Stimulated activated CD8-positive, alpha-beta memory T cell treated with anti-CD3 and anti-CD28 coated beads, Interleukin-15, amount 100 ng/mL, for 1 hour (primary cell): ENCODE results near the gene DTX3.
"Not testable (repeated sequence)": the region's sequence is repeated elsewhere in the genome, so short reads cannot be mapped to it uniquely, and the experiment has no call there.

Experiments used
- DNase-seq: peaks from one replicate; pipeline ENCODE4 v3.0.0-alpha.2; 2020; ENCODE audit warnings: low read depth

The DTX3 gene

DNA sequence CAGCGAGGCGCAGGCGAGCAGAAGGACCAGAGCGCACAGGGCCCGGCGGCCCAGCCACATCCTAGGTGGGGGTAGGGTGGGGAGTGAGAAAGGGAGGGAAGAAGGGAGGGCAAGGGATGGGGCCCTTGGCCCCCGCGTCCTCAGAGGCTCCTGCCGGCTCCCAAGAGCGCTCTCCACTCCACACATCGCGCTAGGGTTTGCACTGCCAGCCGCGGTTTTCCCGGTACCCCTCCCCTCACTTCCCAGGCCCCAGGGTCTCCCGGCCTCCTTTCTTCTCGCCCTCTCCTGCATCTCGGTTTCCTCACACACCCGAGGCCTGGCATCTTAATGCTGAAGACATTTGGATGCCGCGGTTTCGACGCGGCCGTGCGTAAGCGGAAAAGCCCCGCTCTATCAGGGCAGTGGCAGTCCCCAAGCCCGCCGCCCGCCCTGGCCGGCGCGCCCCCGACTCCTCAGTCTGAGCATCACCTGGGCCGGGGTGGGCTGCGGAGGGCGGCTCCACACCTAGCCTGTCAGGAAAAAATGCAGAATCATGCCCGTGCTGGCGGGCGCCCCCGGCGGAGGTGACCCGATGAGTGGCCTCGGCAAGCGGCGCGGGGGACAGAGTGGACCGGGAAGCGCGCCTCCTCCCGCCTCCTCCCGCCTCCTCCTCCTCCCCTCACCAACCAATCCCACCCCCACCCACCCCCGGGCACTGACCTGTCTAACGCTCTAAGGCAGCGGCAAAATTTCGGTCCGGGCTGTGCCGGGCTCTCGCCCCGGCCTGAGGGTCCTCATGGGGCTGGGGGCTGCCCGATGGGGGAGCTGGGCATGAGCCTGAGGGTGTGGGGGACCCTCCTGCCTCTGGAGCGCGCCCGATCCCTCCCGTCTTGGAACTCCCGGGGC is 27.7 kb downstream of the DTX3 start:
- DNase-seq: no peak

DNA sequence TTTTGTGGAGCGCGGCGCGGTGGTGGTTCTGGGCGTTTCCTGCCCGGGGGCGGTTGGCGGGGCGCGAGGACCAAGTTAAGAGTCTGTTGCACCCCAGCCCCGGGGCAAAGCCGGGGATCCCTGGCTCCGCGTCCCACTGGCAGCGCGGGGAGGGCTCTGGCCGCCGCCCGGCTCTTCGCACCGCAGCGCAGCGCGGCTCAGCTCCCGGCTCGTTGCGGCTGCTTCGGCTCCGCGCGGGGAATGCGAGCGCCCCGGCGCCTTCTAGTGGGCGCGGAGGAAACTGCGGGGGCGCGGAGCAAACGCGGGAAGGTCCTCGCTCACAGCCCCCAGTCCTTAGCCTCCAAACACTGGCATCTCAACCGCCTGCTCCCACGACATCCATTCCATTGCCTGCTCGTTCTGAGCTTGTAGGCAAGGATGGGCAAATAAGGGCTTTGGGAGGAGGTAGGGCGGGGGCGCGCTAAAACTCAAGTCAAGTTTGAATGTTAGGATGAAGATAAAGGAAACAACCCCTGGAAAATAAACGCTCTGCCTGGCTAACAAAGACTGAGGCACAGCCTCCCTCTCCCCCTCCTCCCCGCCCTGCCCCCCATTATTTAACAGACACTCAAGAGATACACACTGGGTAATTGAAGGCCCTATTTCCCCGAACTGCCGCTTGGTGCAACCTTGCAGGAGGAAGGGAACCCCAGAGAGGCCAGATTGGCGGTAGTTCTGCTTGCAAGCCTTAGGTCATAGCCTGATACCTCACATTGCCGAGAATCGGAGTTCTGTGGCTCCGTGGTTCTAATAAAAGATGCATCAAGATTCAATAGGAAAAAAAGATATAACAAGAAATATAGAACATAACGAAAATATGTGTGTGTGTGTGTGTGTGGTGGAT is 28.6 kb downstream of the DTX3 start, which contains the start of gene B4GALNT1:
TSS of gene B4GALNT1 (minus strand) at position 244 of the 883 bp plus-strand sequence. CDS start 1,069 bp downstream, outside the sequence.
- DNase-seq: no peak

DNA sequence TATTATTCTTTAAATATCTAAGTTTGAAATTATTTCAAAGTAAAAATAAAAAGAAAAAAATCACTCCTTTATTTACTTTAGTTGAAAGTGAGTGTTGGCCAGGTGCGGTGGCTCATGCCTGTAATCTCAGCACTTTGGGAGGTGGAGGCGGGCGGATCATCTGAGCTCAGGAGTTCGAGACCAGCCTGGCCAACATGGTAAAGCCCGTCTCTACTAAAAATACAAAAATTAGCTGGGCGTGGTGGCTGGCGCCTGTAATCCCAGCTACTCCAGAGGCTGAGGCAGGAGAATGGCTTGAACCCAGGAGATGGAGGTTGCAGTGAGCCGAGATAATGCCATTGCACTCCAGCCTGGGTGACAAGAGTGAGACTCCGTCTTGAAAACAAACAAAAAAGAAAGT is 32.1 kb downstream of the DTX3 start:
- not testable (repeated sequence) for DNase-seq

DNA sequence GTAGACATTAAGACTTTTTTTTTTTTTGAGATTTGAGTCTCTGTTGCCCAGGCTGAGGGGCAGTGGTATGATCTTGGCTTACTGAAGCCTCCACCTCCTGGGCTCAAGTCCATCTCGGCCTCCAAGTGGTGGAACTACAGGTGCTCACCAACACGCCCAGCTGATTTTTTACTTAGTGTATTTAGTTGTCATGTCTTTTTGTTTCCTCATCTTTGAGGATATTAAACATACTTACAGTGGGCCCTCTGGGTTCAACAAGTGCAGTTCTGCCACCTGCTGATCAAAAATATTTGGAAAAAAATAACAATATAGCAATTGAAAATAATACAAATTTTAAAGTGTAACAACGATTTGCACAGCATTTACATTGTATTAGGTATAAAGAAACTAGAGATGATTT is 32.7 kb downstream of the DTX3 start:
- no peak for DNase-seq

DNA sequence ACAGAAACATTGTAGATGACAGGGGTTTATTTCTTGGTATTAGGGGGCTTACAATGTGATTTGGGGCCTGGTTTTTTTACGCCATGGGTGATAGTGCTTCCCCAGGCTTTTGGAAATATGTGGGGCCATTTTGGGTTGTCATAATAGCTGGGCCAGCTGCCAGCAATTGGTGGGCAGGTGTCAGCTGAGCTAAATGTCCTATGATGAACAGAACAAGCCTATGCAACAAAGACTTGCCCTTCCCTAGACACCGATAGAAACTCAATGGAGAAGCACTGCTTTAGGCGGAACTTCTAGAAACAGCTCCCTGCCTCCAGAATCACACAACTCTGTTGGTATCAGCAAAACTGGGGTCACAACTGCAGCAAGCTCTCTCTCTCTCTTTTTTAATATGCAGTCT is 33.5 kb downstream of the DTX3 start:
- DNase-seq: no peak

DNA sequence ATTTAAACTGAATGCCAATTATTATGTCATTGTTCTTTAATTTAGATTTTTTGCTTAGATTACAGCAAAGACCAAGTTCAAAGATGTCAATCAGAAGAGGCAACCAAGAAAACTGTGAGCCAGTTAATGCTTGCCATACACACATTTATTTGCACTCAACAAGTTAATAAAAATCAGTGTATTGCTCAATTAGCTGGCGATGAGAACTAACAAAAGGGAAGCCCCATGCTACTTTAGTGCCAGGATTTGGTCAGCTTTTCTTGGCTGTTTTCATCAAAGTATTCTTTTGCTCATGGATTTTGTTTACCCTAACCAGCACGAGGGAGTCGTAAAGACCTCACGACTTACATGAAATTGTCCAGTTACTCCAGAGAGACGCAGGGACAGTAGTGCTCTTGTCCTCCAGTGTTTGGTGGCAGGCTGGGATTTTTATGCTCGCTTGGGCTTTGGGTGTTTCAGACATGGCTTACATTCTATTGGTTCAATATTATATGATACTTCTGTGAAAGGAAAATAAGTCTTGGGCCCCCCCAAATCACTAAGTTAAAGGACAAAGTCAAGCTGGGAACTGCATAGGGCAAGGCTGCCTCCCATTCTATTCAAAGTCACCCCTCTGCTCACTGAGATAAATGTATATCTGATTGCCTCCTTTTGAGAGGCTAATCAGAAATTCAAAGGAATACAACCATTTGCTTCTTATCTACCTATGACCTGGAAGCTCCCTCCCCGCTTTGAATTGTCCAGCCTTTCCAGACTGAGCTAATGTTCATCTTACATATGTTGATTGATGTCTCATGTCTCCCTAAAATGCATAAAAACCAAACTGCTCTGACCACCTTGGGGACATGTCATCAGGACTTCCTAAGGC is 35.8 kb downstream of the DTX3 start:
- DNase-seq: no peak

DNA sequence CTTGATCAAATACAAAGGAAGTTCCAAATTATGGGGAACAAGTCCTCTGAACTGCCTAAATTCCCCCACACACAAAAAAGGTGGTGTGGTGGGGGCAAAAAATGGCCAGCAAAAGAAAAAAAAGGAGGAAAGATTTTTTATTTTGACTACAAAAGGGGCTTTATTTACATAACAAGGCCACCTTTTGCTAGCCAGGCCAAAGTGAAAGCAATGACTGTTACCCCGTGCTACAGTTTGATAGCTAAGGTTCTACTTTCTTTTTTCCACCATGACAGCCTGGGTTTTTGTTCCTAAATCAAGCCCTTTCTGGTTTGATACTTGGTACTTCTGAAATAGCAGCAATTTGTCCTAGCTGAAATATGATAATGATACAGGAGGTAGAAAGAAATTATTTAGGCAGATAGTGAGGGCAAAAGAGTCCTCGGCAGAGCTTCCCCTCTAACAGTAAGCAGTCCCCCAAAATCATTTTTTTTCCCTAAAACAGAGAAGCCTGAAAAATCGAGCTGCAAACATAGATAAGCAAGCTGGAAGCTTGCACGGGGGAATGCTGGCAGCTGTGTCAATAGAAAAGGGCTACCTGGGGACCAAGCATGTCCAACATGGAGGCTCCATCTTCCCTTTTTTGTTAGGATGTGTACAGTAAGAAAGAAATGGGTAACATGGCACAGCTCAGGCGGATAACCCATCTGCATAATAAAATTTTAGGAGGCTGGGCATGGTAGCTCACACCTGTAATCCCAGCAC is 37.2 kb downstream of the DTX3 start:
- no peak for DNase-seq

DNA sequence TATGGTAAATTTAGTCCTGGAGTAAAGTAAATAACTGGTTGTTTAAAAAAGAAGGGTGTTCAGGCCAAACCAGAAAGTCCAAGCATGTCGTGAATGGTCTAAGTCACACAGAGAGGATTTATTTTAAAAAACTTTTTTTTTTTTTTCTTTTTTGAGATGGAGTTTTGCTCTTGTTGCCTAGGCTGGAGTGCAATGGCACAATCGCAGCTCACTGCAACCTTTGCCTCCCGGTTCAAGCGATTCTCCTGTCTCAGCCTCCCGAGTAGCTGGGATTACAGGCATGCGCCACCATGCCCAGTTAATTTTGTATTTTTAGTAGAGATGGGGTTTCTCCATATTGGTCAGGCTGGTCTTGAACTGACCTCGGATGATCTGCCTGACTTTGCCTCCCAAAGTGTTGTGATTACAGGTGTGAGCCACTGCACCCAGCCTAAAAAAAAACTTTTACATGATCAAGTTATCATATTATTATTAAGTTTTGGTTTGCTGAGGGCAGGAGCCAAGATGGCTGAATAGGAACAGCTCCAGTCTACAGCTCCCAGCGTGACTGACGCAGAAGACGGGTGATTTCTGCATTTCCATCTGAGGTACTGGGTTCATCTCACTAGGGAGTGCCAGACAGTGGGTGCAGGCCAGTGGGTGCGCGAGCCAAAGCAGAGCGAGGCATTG is 41.5 kb downstream of the DTX3 start:
- not testable (repeated sequence) for DNase-seq

DNA sequence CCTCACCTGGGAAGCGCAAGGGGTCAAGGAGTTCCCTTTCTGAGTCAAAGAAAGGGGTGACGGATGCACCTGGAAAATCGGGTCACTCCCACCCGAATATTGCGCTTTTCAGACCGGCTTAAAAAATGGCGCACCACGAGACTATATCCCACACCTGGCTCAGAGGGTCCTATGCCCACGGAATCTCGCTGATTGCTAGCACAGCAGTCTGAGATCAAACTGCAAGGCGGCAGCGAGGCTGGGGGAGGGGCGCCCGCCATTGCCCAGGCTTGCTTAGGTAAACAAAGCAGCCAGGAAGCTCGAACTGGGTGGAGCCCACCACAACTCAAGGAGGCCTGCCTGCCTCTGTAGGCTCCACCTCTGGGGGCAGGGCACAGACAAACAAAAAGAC is 42.0 kb downstream of the DTX3 start:
- DNase-seq: not testable (repeated sequence)

DNA sequence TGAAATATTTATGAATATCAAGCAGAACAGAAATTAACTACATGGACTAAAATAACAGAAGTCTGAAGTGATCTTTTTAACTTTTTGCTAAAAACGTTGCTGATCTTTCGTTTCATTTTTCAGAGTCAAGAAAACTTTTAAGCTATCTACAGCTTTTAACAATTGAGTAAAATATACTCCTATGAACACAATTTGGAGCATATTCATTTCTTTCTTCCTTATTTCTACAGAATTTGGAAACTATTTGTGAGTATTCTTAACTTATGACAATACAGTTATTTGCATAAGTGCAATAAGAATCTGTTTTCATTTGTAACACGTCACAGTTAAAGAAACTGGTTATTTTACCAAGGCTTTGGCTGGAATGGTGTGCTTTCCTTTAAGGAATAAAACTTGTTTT is 49.4 kb downstream of the DTX3 start:
- no peak for DNase-seq

DNA sequence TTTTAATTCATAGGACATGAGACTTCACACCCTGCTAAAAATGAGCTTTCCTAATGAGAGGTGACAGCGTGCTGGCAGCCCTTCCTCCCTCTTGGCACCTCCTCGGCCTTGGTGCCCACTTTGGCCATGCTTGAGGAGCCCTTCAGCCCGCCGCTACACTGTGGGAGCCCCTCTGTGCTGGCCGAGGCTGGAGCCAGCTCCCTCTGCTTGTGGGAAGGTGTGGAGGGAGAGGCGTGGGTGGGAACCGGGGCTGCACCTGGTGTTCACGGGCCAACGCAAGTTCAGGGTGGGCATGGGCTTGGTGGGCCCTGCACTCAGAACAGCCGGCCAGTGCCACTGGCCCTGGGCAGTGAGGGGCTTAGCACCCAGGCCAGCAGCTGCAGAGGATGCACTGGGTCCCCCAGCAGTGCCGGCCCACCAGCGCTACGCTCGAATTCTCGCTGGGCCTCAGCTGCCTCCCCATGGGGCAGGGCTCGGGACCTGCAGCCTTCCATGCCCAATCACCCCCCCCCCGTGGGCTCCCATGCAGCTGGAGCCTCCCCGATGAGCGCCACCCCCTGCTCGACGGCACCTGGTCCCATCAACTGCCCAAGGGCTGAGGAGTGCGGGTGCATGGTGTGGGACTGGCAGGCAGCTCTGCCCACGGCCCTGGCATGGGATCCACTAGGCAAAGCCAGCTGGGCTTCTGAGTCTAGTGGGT is 51.1 kb downstream of the DTX3 start:
- DNase-seq: no peak

DNA sequence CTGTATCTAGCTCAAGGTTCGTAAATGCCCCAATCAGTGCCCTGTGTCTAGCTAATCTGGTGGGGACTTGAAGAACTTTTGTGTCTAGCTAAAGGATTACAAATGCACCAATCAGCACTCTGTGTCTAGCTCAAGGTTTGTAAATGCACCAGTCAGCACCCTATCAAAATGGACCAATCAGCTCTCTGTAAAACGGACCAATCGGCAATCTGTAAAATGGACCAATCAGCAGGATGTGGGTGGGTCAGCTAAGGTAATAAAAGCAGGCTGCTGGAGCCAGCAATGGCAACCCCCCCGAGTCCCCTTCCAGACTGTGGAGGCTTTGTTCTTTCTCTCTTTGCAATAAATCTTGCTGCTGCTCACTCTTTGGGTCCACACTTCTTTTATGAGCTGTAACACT is 51.8 kb downstream of the DTX3 start:
- not testable (repeated sequence) for DNase-seq

DNA sequence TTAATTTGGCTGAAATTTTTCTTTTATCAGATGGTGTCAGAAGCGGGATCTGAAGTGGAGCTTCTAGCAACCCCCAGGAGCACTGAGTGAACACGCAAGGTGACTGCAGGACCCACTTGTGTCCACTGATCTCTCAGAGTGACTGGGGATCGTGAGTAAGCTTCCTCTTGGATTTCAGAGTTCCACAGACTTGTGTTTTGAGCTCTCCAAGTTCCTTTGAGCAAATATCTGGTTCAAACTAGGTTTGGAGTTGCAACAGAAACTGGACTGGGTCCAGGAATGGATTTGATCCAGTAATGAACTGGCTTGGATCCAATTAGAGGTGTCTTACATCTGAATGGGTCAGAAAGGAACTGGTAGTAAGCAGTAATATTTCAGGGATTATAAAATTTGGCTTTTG is 53.1 kb downstream of the DTX3 start:
- no peak for DNase-seq

DNA sequence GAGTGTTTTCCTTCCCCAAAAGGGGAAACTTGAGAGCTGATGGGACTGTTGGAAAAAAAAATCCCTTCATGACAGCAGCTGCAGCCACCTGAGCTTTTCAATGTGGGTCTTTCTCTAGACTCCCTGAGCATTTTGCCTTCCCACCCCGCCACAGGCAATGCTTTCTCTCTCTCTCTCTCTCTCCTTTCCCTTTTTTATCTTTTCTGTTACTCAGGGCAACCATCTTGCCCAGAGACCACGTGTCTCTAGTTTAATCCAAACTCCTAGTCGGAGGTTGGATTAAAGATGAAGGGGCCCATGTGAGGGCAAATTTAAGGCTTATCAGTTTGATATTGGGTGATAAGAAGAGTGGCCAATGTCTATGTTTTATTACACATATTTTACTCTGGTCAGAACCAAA is 54.3 kb downstream of the DTX3 start:
- DNase-seq: no peak
